22Rv1 (cell line): Measurements from ENCODE around the gene NMRAL1.

Experiments
- H3K27ac ChIP-seq: fragments of 450-650 bp; 2 replicates; pipeline ENCODE4 v1.5.1; 2017
- CTCF ChIP-seq: fragments of 450-650 bp; IDR thresholded peaks from 2 replicates; pipeline ENCODE4 v1.5.1; 2017; ENCODE audit warnings: mild to moderate bottlenecking
- ZFX ChIP-seq: fragments of 450-650 bp; IDR thresholded peaks from 2 replicates; pipeline ENCODE4 v1.6.1; 2017; ENCODE audit warnings: antibody characterized with exemption, borderline replicate concordance

The NMRAL1 gene

GRCh38 chr16:4412854-4413253, 61.6 kb downstream of the NMRAL1 start:
- TF ChIP-seq CTCF (no peak), ZFX (no peak)
- H3K27ac ChIP-seq = no peak overlapping the region

GRCh38 chr16:4412159-4412558, 62.3 kb downstream of the NMRAL1 start:
- H3K27ac ChIP-seq = no peak overlapping the region
- no peak for TF ChIP-seq ZFX
- TF ChIP-seq CTCF = no peak
